Naive thymus-derived CD4-positive, alpha-beta T cell (primary cell): Measurements from ENCODE around the gene MPPED1. TPM values are rescaled to one million over a fixed set of nuclear protein-coding genes. Genes with fewer than 3 reads are reported as not detected.

Source experiments
- ATAC-seq: fragments of 150-1000 bp; cut with Tn5 transposase; 2 replicates; pipeline ENCODE4 v1.10.0; 2021; ENCODE audit warnings: mild to moderate bottlenecking, moderate library complexity
- CTCF ChIA-PET: fragments of 350-600 bp; sonication (Branson Sonifier 250); formaldehyde crosslinking; loops from one replicate; lab custom pipeline; 2021; ENCODE audit warnings: antibody characterized with exemption; lab: Charles Lee
- POLR2A ChIA-PET: fragments of 350-600 bp; sonication (Branson Sonifier 250); formaldehyde crosslinking; loops from one replicate; lab custom pipeline; 2021; ENCODE audit warnings: antibody characterized with exemption, inconsistent platforms; lab: Charles Lee
- DNase-seq, 9 donors: peaks; one replicate each; pipeline versions ENCODE4 v3.0.0 to v3.0.0-alpha.2; 2020 to 2022; ENCODE audit warnings: mixed read lengths in 1 of 9
- H3K27ac ChIP-seq: one replicate; pipeline ENCODE4 v1.7.0; 2013; ENCODE audit warnings: mild to moderate bottlenecking, low read depth, low read length, moderate library complexity
- H3K27me3 ChIP-seq, 2 donors: one replicate each; pipeline ENCODE4 v1.7.0; 2013; ENCODE audit warnings: low read length in 2 of 2, mild to moderate bottlenecking in 2 of 2, moderate library complexity in 2 of 2; ENCODE audit not compliant: control insufficient read depth in 2 of 2, insufficient read depth in 2 of 2
- H3K36me3 ChIP-seq, 3 experiments: 1 replicate in 2 of 3; 2 replicates in 1 of 3; pipeline ENCODE4 v1.7.0; 2013; ENCODE audit warnings: low read length in 3 of 3, mild to moderate bottlenecking in 3 of 3, moderate library complexity in 1 of 3; ENCODE audit not compliant: insufficient read depth in 3 of 3, control insufficient read depth in 2 of 3
- H3K4me1 ChIP-seq, 2 donors: one replicate each; pipeline ENCODE4 v1.7.0; 2013; ENCODE audit warnings: low read length in 2 of 2, mild to moderate bottlenecking in 2 of 2, moderate library complexity in 1 of 2; ENCODE audit not compliant: control insufficient read depth in 2 of 2, insufficient read depth in 2 of 2
- H3K4me3 ChIP-seq: 2 replicates; pipeline ENCODE4 v1.7.0; 2013; ENCODE audit warnings: mild to moderate bottlenecking, low read length
- H3K9me3 ChIP-seq, 3 experiments: 1 replicate in 2 of 3; 2 replicates in 1 of 3; pipeline ENCODE4 v1.7.0; 2013; ENCODE audit warnings: low read length in 3 of 3; ENCODE audit not compliant: control insufficient read depth in 2 of 3
- H3K27ac Mint-ChIP-seq, 9 donors: one replicate each; pipeline ENCODE4 v1.8.0; 2020 to 2022; ENCODE audit warnings: mixed read lengths in 9 of 9, mild to moderate bottlenecking in 8 of 9, moderate library complexity in 5 of 9, inconsistent platforms in 2 of 9
- H3K27me3 Mint-ChIP-seq, 5 donors: one replicate each; pipeline ENCODE4 v1.8.0; 2021 to 2022; ENCODE audit warnings: mixed read lengths in 5 of 5, mild to moderate bottlenecking in 1 of 5
- H3K36me3 Mint-ChIP-seq, 5 donors: one replicate each; pipeline ENCODE4 v1.8.0; 2020 to 2022; ENCODE audit warnings: mixed read lengths in 5 of 5, mild to moderate bottlenecking in 3 of 5, inconsistent platforms in 1 of 5
- H3K4me1 Mint-ChIP-seq, 7 donors: one replicate each; pipeline ENCODE4 v1.8.0; 2020 to 2022; ENCODE audit warnings: mixed read lengths in 7 of 7, mild to moderate bottlenecking in 3 of 7, inconsistent platforms in 1 of 7
- H3K4me3 Mint-ChIP-seq, 10 donors: one replicate each; pipeline ENCODE4 v1.8.0; 2020 to 2022; ENCODE audit warnings: mild to moderate bottlenecking in 10 of 10, mixed read lengths in 10 of 10, moderate library complexity in 6 of 10, inconsistent platforms in 2 of 10
- H3K9me3 Mint-ChIP-seq, 11 donors: one replicate each; pipeline ENCODE4 v1.8.0; 2020 to 2022; ENCODE audit warnings: mixed read lengths in 11 of 11, mild to moderate bottlenecking in 4 of 11, inconsistent platforms in 1 of 11, moderate library complexity in 1 of 11
- intact Hi-C, 2 donors: fragments of 100-400 bp; cut with micrococcal nuclease; formaldehyde crosslinking; loops; one replicate each; pipeline ENCODE4 v1.15.1; 2023
- polyA plus RNA-seq, 2 donors: library from polyadenylated mRNA; unstranded; fragments of 300-500 nt; fragmentation: Illumina TruSeq; gene quantifications; one replicate each; pipeline ENCODE4 v1.2.3, GENCODE V29; 2021
- total RNA-seq, 6 experiments: library from RNA in 5 of 6; stranded (reverse) in 5 of 6; gene quantifications; 1 replicate in 5 of 6; 2 replicates in 1 of 6; pipeline ENCODE4 v1.2.3 and lab custom pipeline; 2021 to 2026

MPPED1 gene
- total and polyA plus RNA-seq, 7 experiments from 2014 or later, result not detected

DNA sequence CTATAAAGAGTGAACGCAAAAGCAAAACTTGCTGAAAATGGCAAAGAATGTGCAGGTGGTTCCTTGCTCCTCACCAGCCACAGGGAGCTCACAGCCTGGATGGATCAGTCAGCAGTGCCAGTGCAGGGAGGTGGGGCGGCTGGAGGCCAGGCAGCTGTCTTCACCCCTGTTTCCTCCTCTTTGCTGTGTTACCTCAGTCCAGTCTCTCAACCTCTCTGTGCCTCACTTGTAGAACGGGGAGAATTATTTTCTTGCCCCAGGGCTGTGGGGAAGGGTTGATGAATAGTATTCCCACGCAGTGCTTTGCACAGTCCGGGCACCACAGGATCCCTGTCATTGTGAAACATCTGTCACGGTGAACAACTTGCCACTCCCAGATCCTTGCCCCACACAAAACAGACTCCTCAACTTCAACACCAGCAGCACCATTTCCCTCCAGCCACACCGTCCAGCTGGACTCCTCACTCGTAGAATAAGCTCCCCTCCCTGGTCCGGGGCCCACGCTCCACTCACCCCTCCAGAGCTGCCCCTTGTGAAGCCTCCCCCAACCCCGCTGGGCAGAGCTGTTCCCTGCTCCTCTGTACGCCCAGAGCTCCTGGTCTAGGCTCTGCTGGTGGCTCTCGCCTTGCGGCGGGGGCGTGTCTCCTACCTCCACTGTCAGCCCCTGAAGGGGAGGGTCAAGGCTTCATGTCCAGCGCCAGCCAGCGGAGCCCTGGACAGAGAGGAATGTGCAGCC, 27.7 kb downstream of the MPPED1 start:
- Mint-ChIP-seq H3K27me3 (peaks cover 0 to 19% (median 7%) of the 10 kb centered on the region in 5 donors), H3K36me3 (no peaks in the 10 kb centered on the region), H3K4me1 (peaks cover 0 to 4% (median 0%) of the 10 kb centered on the region in 7 donors), H3K27ac (no peak overlapping the region), H3K9me3 (no peaks in the 10 kb centered on the region), H3K4me3 (no peak overlapping the region)
- no peaks in the 10 kb centered on the region for H3K4me1 ChIP-seq
- ATAC-seq (no peak), DNase-seq (no peak)
- ChIA-PET POLR2A (interaction anchor here (0.6 kb wide), 1 partner anchor 69 kb away, joined by 3 read pairs; no protein-coding TSS in a partner anchor), CTCF (no interaction called here)
- no peak overlapping the region for H3K27ac ChIP-seq
- no peaks in the 10 kb centered on the region for H3K9me3 ChIP-seq
- H3K27me3 ChIP-seq, result no peaks in the 10 kb centered on the region
- H3K4me3 ChIP-seq, result no peak overlapping the region
- no peaks in the 10 kb centered on the region for H3K36me3 ChIP-seq
- intact Hi-C loops, result no loop called here

DNA sequence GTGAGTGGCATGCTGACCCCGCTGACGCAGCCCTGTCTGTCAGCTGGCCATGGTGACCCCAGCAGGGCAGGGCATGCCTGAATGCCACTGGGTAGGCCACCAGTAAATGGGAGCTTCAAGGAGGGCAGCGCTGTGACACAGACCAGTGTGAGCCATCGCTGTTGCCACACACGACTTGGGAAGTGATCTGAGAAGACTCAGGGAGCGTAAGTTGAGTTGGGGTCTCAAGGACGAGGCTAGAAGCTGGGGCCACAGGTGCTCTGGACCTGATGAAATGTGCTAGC, 28.2 kb downstream of the MPPED1 start:
- no peak overlapping the region for H3K27ac ChIP-seq
- H3K36me3 ChIP-seq, result no peaks in the 10 kb centered on the region
- peaks cover 0 to 4% (median 0%) of the 10 kb centered on the region in 7 donors for H3K4me1 Mint-ChIP-seq
- H3K27me3 ChIP-seq, result no peaks in the 10 kb centered on the region
- no peaks in the 10 kb centered on the region for H3K9me3 ChIP-seq
- ChIA-PET POLR2A (no interaction called here), CTCF (no interaction called here)
- intact Hi-C loops, result no loop called here
- H3K4me3 Mint-ChIP-seq, result no peak overlapping the region
- H3K4me3 ChIP-seq, result no peak overlapping the region
- H3K27ac Mint-ChIP-seq, result no peak overlapping the region
- peaks cover 0 to 19% (median 7%) of the 10 kb centered on the region in 5 donors for H3K27me3 Mint-ChIP-seq
- no peak for ATAC-seq
- H3K36me3 Mint-ChIP-seq, result no peaks in the 10 kb centered on the region
- DNase-seq, result no peak
- H3K9me3 Mint-ChIP-seq, result no peaks in the 10 kb centered on the region
- H3K4me1 ChIP-seq, result no peaks in the 10 kb centered on the region

GRCh38 chr22:43440556-43440955, 28.7 kb downstream of the MPPED1 start:
- H3K4me1 Mint-ChIP-seq, result peaks cover 0 to 4% (median 0%) of the 10 kb centered on the region in 7 donors
- no peaks in the 10 kb centered on the region for H3K4me1 ChIP-seq
- DNase-seq (no peak), ATAC-seq (no peak)
- ChIA-PET POLR2A (no interaction called here), CTCF (no interaction called here)
- H3K9me3 Mint-ChIP-seq, result no peaks in the 10 kb centered on the region
- intact Hi-C loops, result no loop called here
- no peak overlapping the region for H3K27ac Mint-ChIP-seq
- H3K36me3 ChIP-seq, result no peaks in the 10 kb centered on the region
- no peak overlapping the region for H3K4me3 Mint-ChIP-seq
- H3K27ac ChIP-seq, result no peak overlapping the region
- H3K27me3 ChIP-seq, result no peaks in the 10 kb centered on the region
- H3K27me3 Mint-ChIP-seq, result peaks cover 0 to 15% (median 7%) of the 10 kb centered on the region in 5 donors
- no peak overlapping the region for H3K4me3 ChIP-seq
- H3K9me3 ChIP-seq, result no peaks in the 10 kb centered on the region
- no peaks in the 10 kb centered on the region for H3K36me3 Mint-ChIP-seq

GRCh38 chr22:43441216-43441615, 29.4 kb downstream of the MPPED1 start:
- ChIA-PET CTCF (no interaction called here), POLR2A (no interaction called here)
- ATAC-seq (no peak), DNase-seq (no peak)
- Mint-ChIP-seq H3K36me3 (no peaks in the 10 kb centered on the region), H3K9me3 (no peaks in the 10 kb centered on the region), H3K4me1 (peaks cover 0 to 4% (median 0%) of the 10 kb centered on the region in 7 donors), H3K4me3 (no peak overlapping the region), H3K27ac (no peak overlapping the region), H3K27me3 (peaks cover 0 to 14% (median 7%) of the 10 kb centered on the region in 5 donors)
- Histone ChIP-seq H3K27ac (no peak overlapping the region), H3K27me3 (no peaks in the 10 kb centered on the region), H3K9me3 (no peaks in the 10 kb centered on the region), H3K4me3 (no peak overlapping the region), H3K4me1 (no peaks in the 10 kb centered on the region), H3K36me3 (no peaks in the 10 kb centered on the region)
- intact Hi-C loops, result no loop called here

GRCh38 chr22:43441751-43442150, 29.9 kb downstream of the MPPED1 start:
- H3K27me3 ChIP-seq, result no peaks in the 10 kb centered on the region
- Mint-ChIP-seq H3K27me3 (peaks cover 0 to 14% (median 7%) of the 10 kb centered on the region in 5 donors), H3K4me1 (peaks cover 0 to 4% (median 0%) of the 10 kb centered on the region in 7 donors), H3K9me3 (no peaks in the 10 kb centered on the region), H3K36me3 (no peaks in the 10 kb centered on the region), H3K27ac (no peak overlapping the region), H3K4me3 (no peak overlapping the region)
- CTCF ChIA-PET, result no interaction called here
- POLR2A ChIA-PET, result no interaction called here
- H3K9me3 ChIP-seq, result no peaks in the 10 kb centered on the region
- ATAC-seq (no peak), DNase-seq (no peak)
- no peak overlapping the region for H3K4me3 ChIP-seq
- no peak overlapping the region for H3K27ac ChIP-seq
- H3K4me1 ChIP-seq, result no peaks in the 10 kb centered on the region
- H3K36me3 ChIP-seq, result no peaks in the 10 kb centered on the region
- intact Hi-C loops, result no loop called here

DNA sequence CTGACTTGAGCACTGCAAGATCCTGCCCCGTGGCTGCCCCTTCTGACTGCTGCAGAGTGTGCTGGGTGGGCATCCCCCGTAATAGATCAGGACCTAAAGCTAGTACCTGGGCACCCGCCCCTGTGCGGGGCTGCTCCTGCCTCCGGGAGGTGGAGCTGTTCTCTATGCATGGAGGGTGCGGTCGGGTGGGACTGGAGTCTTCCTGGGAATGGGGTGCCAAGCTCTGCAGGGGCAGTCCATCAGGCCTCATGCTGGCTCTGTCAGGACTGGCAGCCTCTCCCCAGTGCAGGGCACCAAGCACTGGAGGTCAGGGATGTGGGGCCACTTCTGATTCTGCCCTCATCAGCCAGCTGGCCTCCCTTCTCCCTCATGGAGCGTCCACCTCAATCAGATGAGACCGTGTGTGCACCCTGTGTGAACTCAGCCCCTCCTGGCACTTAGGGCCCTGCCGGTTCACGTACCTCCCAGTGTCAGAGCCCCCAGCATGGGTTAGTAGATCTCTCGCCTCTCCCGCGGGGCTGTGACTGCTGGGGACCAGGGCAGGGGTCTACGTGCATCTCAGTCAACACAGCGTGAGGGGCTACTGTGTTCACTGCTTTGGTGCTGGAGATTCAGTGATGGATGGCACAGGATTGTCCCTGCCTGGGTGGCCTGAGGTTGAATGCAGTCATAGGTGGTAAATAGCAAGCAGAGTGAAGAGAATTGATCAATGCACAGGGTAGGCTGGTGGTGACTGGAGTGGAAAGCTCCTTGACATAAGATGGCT, 30.8 kb downstream of the MPPED1 start:
- POLR2A ChIA-PET, result no interaction called here
- H3K36me3 Mint-ChIP-seq, result no peaks in the 10 kb centered on the region
- Histone ChIP-seq H3K27ac (no peak overlapping the region), H3K4me1 (no peaks in the 10 kb centered on the region), H3K4me3 (no peak overlapping the region), H3K27me3 (no peaks in the 10 kb centered on the region), H3K36me3 (no peaks in the 10 kb centered on the region), H3K9me3 (no peaks in the 10 kb centered on the region)
- no peak overlapping the region for H3K27ac Mint-ChIP-seq
- intact Hi-C loops, result no loop called here
- peaks cover 0 to 14% (median 7%) of the 10 kb centered on the region in 5 donors for H3K27me3 Mint-ChIP-seq
- H3K4me3 Mint-ChIP-seq, result no peak overlapping the region
- H3K4me1 Mint-ChIP-seq, result peaks cover 0 to 4% (median 0%) of the 10 kb centered on the region in 7 donors
- CTCF ChIA-PET, result no interaction called here
- ATAC-seq, result no peak
- no peak for DNase-seq
- H3K9me3 Mint-ChIP-seq, result no peaks in the 10 kb centered on the region

DNA sequence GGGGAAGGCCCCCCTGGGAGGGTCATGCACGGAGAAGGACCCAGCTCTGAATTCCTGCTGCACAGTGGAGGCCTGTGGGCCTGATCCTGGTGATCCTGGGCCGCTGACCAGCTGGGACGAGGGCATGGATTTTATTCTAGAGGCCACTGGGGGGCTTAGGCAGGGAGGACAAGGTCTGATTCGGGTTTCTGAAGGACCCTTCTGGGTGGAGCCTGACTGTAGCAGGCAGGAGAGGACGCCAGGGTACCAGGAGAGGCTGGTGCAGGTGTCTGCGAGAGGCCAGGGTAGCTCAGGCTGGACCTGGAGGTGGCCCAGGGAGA, 31.3 kb downstream of the MPPED1 start:
- no peaks in the 10 kb centered on the region for H3K27me3 ChIP-seq
- Mint-ChIP-seq H3K9me3 (no peaks in the 10 kb centered on the region), H3K27ac (no peak overlapping the region), H3K4me1 (peaks cover 0 to 4% (median 0%) of the 10 kb centered on the region in 7 donors), H3K27me3 (peaks cover 0 to 14% (median 7%) of the 10 kb centered on the region in 5 donors), H3K36me3 (no peaks in the 10 kb centered on the region), H3K4me3 (no peak overlapping the region)
- H3K36me3 ChIP-seq, result no peaks in the 10 kb centered on the region
- POLR2A ChIA-PET, result no interaction called here
- intact Hi-C loops, result no loop called here
- no peak overlapping the region for H3K27ac ChIP-seq
- H3K4me3 ChIP-seq, result no peak overlapping the region
- DNase-seq, result no peak
- H3K4me1 ChIP-seq, result no peaks in the 10 kb centered on the region
- ATAC-seq, result no peak
- CTCF ChIA-PET, result no interaction called here
- no peaks in the 10 kb centered on the region for H3K9me3 ChIP-seq
